ENCODE results near the gene C2orf49.

GRCh38 chr2:105334211-105334610 lies 3.1 kb upstream of the C2orf49 start:
- no peak for TF ChIP-seq GATA3 (IDR thresholded peaks at IDR 0.05; ENCODE audit: low read depth, low read length)
- no peak for TF ChIP-seq GATA2 (IDR thresholded peaks at IDR 0.05; ENCODE audit: low read depth, low read length)

Data from SH-SY5Y (cell line).